Peyer's patch (tissue), 4 donors: ENCODE data around the gene PSMB3.

Experiments
- CTCF ChIP-seq, 6 experiments: fragments of 450-650 bp in 4 of 6; fragments of 200-600 bp in 2 of 6; sonication (generic) in 1 of 6; IDR thresholded peaks; one replicate each; pipeline ENCODE4 v1.5.1; 2017 to 2019; ENCODE audit warnings: antibody characterized with exemption in 6 of 6, mild to moderate bottlenecking in 3 of 6, moderate library complexity in 1 of 6
- POLR2A ChIP-seq, 2 donors: fragments of 450-650 bp; IDR thresholded peaks; one replicate each; pipeline ENCODE4 v1.5.1; 2017; ENCODE audit warnings: antibody characterized with exemption in 2 of 2, mild to moderate bottlenecking in 2 of 2, moderate library complexity in 2 of 2

GRCh38 chr17:38746004-38746848, 6.3 kb upstream of the PSMB3 start:
- TF ChIP-seq CTCF (IDR thresholded peaks at IDR 0.05) (no peak), POLR2A (IDR thresholded peaks at IDR 0.05) (no peak)
